Stimulated activated CD4-positive, alpha-beta T cell treated with anti-CD3 and anti-CD28 coated beads, Interleukin-4, amount 100 ng/mL, for 24 hours (primary cell): ENCODE data around the gene CARF.

Source experiments
- DNase-seq: peaks from one replicate; pipeline ENCODE4 v3.0.0-alpha.2; 2020

Gene CARF

GRCh38 chr2:203025592-203025991, 113.5 kb downstream of the CARF start:
- no peak for DNase-seq

- no peak for DNase-seq
Observed at GRCh38 chr2:203030545-203030944, 118.5 kb downstream of the CARF start.

GRCh38 chr2:203030991-203031390, 118.9 kb downstream of the CARF start:
- DNase-seq: no peak

GRCh38 chr2:203033395-203033794, 121.3 kb downstream of the CARF start:
- DNase-seq: no peak

- DNase-seq: no peak
Observed at GRCh38 chr2:203035879-203036470, 123.9 kb downstream of the CARF start.
